Vagina (tissue), 2 donors: ENCODE measurements around the gene FAM161B.

ENCODE experiments used
- CTCF ChIP-seq, 3 experiments: fragments of 450-650 bp in 2 of 3; fragments of 200-600 bp in 1 of 3; sonication (generic) in 1 of 3; IDR thresholded peaks; one replicate each; pipeline ENCODE4 v1.5.1; 2017 to 2019; ENCODE audit warnings: antibody characterized with exemption in 3 of 3, mild to moderate bottlenecking in 2 of 3, moderate library complexity in 2 of 3
- POLR2A ChIP-seq, 2 donors: fragments of 450-650 bp; IDR thresholded peaks; one replicate each; pipeline ENCODE4 v1.6.1; 2017; ENCODE audit warnings: antibody characterized with exemption in 2 of 2, mild to moderate bottlenecking in 2 of 2, moderate library complexity in 2 of 2

- TF ChIP-seq POLR2A (IDR thresholded peaks at IDR 0.05): no peak
- no peak for TF ChIP-seq CTCF (IDR thresholded peaks at IDR 0.05)
Measured at GRCh38 chr14:73953731-73954130, 3.8 kb upstream of the FAM161B start.
